IMR-90 (cell line): ENCODE data around the gene LAMA3. TPM values are rescaled to one million over a fixed set of nuclear protein-coding genes. Genes with fewer than 3 reads are reported as not detected.

ENCODE experiments used
- ATAC-seq: fragments of 200-7000 bp; cut with Tn5 transposase; 2 replicates; pipeline ENCODE4 v1.9.1; 2020; ENCODE audit warnings: low read depth, mild to moderate bottlenecking, moderate library complexity
- BruUV-seq: library from RNA; stranded (reverse); fragments of 400-500 nt; replicated peaks from 2 replicates; lab custom pipeline; 2021; lab: Mats Ljungman, UMichigan
- CTCF ChIA-PET: fragments of 300-600 bp; formaldehyde crosslinking; extraction: SDS; loops from one replicate; lab custom pipeline; 2021; ENCODE audit warnings: antibody characterized with exemption; lab: Yijun Ruan, JAX
- POLR2A ChIA-PET: fragments of 300-600 bp; sonication (Branson Sonifier 250); formaldehyde crosslinking; loops from one replicate; lab custom pipeline; 2022; ENCODE audit warnings: antibody characterized with exemption; ENCODE audit not compliant: unreplicated experiment; lab: Charles Lee
- DNase-seq: peaks from one replicate; pipeline ENCODE4 v3.0.0; 2013
- H2AFZ ChIP-seq: replicated peaks from 2 replicates; pipeline ENCODE3; 2013; ENCODE audit warnings: low read length, mild to moderate bottlenecking; ENCODE audit not compliant: poor library complexity
- H2AK5ac ChIP-seq: 2 replicates; pipeline ENCODE4 v1.6.1; 2013; ENCODE audit warnings: low read depth, low read length, inconsistent platforms
- H2AK9ac ChIP-seq: replicated peaks from 2 replicates; pipeline ENCODE3; 2013; ENCODE audit warnings: mild to moderate bottlenecking, low read depth, low read length, moderate library complexity; ENCODE audit not compliant: poor library complexity
- H2BK120ac ChIP-seq: 2 replicates; pipeline ENCODE4 v1.6.1; 2013; ENCODE audit warnings: low read depth, low read length, inconsistent platforms
- H2BK15ac ChIP-seq: 3 replicates; pipeline ENCODE4 v1.6.1; 2013; ENCODE audit warnings: low read depth, low read length, inconsistent platforms
- H2BK20ac ChIP-seq: 2 replicates; pipeline ENCODE4 v1.6.1; 2013; ENCODE audit warnings: low read depth, mild to moderate bottlenecking, inconsistent platforms, low read length, moderate library complexity
- H2BK5ac ChIP-seq: 2 replicates; pipeline ENCODE4 v1.6.1; 2013; ENCODE audit warnings: mild to moderate bottlenecking, low read depth, low read length, inconsistent platforms; ENCODE audit not compliant: poor library complexity, severe bottlenecking
- H3K14ac ChIP-seq: replicated peaks from 2 replicates; pipeline ENCODE4 v1.6.1; 2013; ENCODE audit warnings: low read depth, low read length, inconsistent platforms
- H3K18ac ChIP-seq: 2 replicates; pipeline ENCODE4 v1.6.1; 2013; ENCODE audit warnings: low read depth, low read length, control low read depth
- H3K23ac ChIP-seq: 2 replicates; pipeline ENCODE4 v1.6.1; 2013; ENCODE audit warnings: low read depth, low read length, inconsistent platforms
- H3K27ac ChIP-seq: 2 replicates; pipeline ENCODE4 v1.5.1; 2013; ENCODE audit warnings: mild to moderate bottlenecking, control low read depth, low read length; ENCODE audit not compliant: insufficient read depth
- H3K27me3 ChIP-seq: 2 replicates; pipeline ENCODE4 v1.6.1; 2013; ENCODE audit warnings: low read length; ENCODE audit not compliant: control insufficient read depth, insufficient read depth
- H3K36me3 ChIP-seq: 2 replicates; pipeline ENCODE4 v1.6.1; 2013; ENCODE audit warnings: low read length, mixed read lengths; ENCODE audit not compliant: control insufficient read depth, insufficient read depth
- H3K4ac ChIP-seq: 2 replicates; pipeline ENCODE4 v1.6.1; 2013; ENCODE audit warnings: low read depth, low read length, inconsistent platforms
- H3K4me1 ChIP-seq: 2 replicates; pipeline ENCODE4 v1.6.1; 2013; ENCODE audit warnings: low read length, mixed read lengths; ENCODE audit not compliant: control insufficient read depth, insufficient read depth
- H3K4me2 ChIP-seq: 2 replicates; pipeline ENCODE4 v1.6.1; 2013; ENCODE audit warnings: low read depth, mild to moderate bottlenecking, control low read depth, low read length, moderate library complexity
- H3K4me3 ChIP-seq: 2 replicates; pipeline ENCODE4 v1.5.1; 2013; ENCODE audit warnings: low read depth, mild to moderate bottlenecking, control low read depth, low read length, moderate library complexity; ENCODE audit not compliant: insufficient read depth
- H3K56ac ChIP-seq: 2 replicates; pipeline ENCODE4 v1.6.1; 2013; ENCODE audit warnings: low read length, inconsistent platforms; ENCODE audit not compliant: insufficient read depth; ENCODE audit errors: extremely low read depth
- H3K79me1 ChIP-seq, 2 experiments: 2 replicates each; pipeline ENCODE4 v1.6.1; 2013; ENCODE audit warnings: low read length in 2 of 2, inconsistent platforms in 1 of 2, low read depth in 1 of 2
- H3K9ac ChIP-seq: 2 replicates; pipeline ENCODE4 v1.6.1; 2013; ENCODE audit warnings: low read depth, low read length, control low read depth
- H3K9me1 ChIP-seq: 2 replicates; pipeline ENCODE4 v1.6.1; 2013; ENCODE audit warnings: low read length, inconsistent platforms; ENCODE audit not compliant: insufficient read depth
- H3K9me3 ChIP-seq: 2 replicates; pipeline ENCODE4 v1.6.1; 2013; ENCODE audit warnings: low read length; ENCODE audit not compliant: control insufficient read depth, insufficient read depth
- H4K20me1 ChIP-seq: 2 replicates; pipeline ENCODE4 v1.6.1; 2013; ENCODE audit warnings: low read length, inconsistent platforms; ENCODE audit not compliant: insufficient read depth
- H4K5ac ChIP-seq: 2 replicates; pipeline ENCODE4 v1.6.1; 2013; ENCODE audit warnings: mild to moderate bottlenecking, low read depth, low read length, control low read depth
- H4K8ac ChIP-seq, 2 experiments: 2 replicates each; pipeline ENCODE4 v1.6.1; 2013; ENCODE audit warnings: low read depth in 2 of 2, low read length in 2 of 2, control low read depth in 1 of 2, inconsistent platforms in 1 of 2
- H4K91ac ChIP-seq: 2 replicates; pipeline ENCODE4 v1.6.1; 2013; ENCODE audit warnings: low read depth, low read length, inconsistent platforms; ENCODE audit not compliant: insufficient read depth
- CEBPB ChIP-seq: IDR thresholded peaks from 2 replicates; pipeline ENCODE4 v1.6.1; 2012; ENCODE audit warnings: low read depth, low read length, improper control_type of control experiment
- NFE2L2 ChIP-seq: fragments of 150-350 bp; IDR thresholded peaks from 2 replicates; pipeline ENCODE4 v1.6.1; 2016; ENCODE audit warnings: low read depth, mild to moderate bottlenecking, low read length
- WGBS, 2 experiments: methylation state at CpG; one replicate each; pipeline versions ENCODE4 v1.1.5 to v1.1.7; 2013; ENCODE audit warnings: missing lambda C conversion rate in 2 of 2; ENCODE audit not compliant: insufficient read length in 1 of 2; ENCODE audit errors: extremely low coverage in 2 of 2; 5-methylcytosine and 5-hydroxymethylcytosine counted together
- dilution Hi-C: fragments of 300-500 bp; cut with HindIII; formaldehyde crosslinking; loops from one replicate; pipeline ENCODE4 v1.14.3; 2018; ENCODE audit warnings: low sequenced_read_pairs; ENCODE audit not compliant: unreplicated experiment
- in situ Hi-C: fragments of 300-500 bp; cut with MboI; formaldehyde crosslinking; loops from 3 replicates; pipeline ENCODE4 v1.14.3; 2019; ENCODE audit warnings: low sequenced_read_pairs, inconsistent platforms, mixed read lengths
- intact Hi-C: fragments of 100-400 bp; cut with micrococcal nuclease; formaldehyde crosslinking; loops from 2 replicates; pipeline ENCODE4 v1.10.0; 2022
- polyA plus RNA-seq, 3 experiments: library from polyadenylated mRNA; depleted of rRNA; stranded (reverse); fragments of >200 nt; gene quantifications; 2 replicates each; pipeline ENCODE4 v1.2.3, GENCODE V29; 2012; ENCODE audit warnings: low replicate concordance in 1 of 3
- total RNA-seq: library from RNA; depleted of rRNA; stranded (reverse); fragments of >200 nt; gene quantifications from 2 replicates; pipeline ENCODE4 v1.2.3, GENCODE V29; 2012

Gene LAMA3
- total and polyA plus RNA-seq, 2 of the 4 experiments (the other 2 are of a cell fraction): 0.18 to 0.19 TPM

DNA sequence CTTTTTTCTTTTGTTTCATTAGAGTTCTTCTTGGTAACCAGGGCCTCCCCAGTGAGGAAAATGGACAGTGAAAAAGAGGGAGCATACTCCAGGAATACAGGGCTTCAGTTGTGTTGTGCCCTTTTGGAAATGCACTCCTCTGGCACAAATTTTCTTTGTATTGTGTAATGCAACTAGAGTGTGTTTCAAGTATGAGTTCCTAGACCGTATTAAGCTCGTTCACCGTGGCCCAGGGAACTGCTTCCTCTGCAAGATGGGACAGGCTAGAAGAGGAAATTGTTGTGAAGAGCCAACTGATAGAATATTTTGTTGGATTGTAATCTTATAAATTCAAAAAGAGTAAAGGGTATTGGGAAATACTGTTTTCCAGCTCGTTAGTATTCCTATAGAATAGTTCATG lies 188.1 kb downstream of the LAMA3 start:
- Histone ChIP-seq H3K14ac (no peak overlapping the region), H2BK20ac (no peak overlapping the region), H3K4me3 (no peak overlapping the region), H4K20me1 (no peaks in the 10 kb centered on the region), H3K18ac (no peak overlapping the region), H3K27ac (no peak overlapping the region), H2AK5ac (no peak overlapping the region), H3K9me3 (no peaks in the 10 kb centered on the region), H3K4me2 (no peak overlapping the region), H3K23ac (no peak overlapping the region), H2BK15ac (no peak overlapping the region), H2BK5ac (no peak overlapping the region), H3K9me1 (no peaks in the 10 kb centered on the region; the same call in 1 of the 2 replicates), H3K27me3 (peaks cover 15% of the 10 kb centered on the region), H3K79me1 (no peaks in the 10 kb centered on the region), H4K91ac (no peak overlapping the region), H3K4me1 (no peaks in the 10 kb centered on the region), H3K56ac (no peak overlapping the region), H3K9ac (no peak overlapping the region), H2BK120ac (no peak overlapping the region), H3K4ac (no peak overlapping the region), H2AK9ac (no peak overlapping the region), H3K36me3 (no peaks in the 10 kb centered on the region), H2AFZ (no peak overlapping the region), H4K5ac (no peak overlapping the region), H4K8ac (no peak overlapping the region)
- POLR2A ChIA-PET: no interaction called here
- 61% methylated on average over 4 of the region's 4 CpGs; no CpG with 5 or more reads in 1 of the 2 experiments for WGBS, 2 experiments
- dilution Hi-C loops (no loop called here), in situ Hi-C loops (no loop called here), intact Hi-C loops (no loop called here)
- ATAC-seq (no peak), DNase-seq (no peak)
- CTCF ChIA-PET: no interaction called here
- BruUV-seq: no TSS peak
- no peak for TF ChIP-seq NFE2L2
- TF ChIP-seq CEBPB: peak; percentile 28; the same call in 1 of the 2 replicates
